CD4-positive, alpha-beta memory T cell (primary cell): ENCODE data around the gene CEP78. TPM values are rescaled to one million over a fixed set of nuclear protein-coding genes. Genes with fewer than 3 reads are reported as not detected.

Experiments used
- CTCF ChIA-PET: fragments of 350-600 bp; sonication (Branson Sonifier 250); formaldehyde crosslinking; loops from one replicate; lab custom pipeline; 2021; ENCODE audit warnings: inconsistent platforms; ENCODE audit not compliant: partially characterized antibody; lab: Charles Lee
- POLR2A ChIA-PET: fragments of 350-600 bp; sonication (Branson Sonifier 250); formaldehyde crosslinking; loops from one replicate; lab custom pipeline; 2021; ENCODE audit not compliant: partially characterized antibody; lab: Charles Lee
- DNase-seq, 5 donors: peaks; one replicate each; pipeline versions ENCODE4 v3.0.0 to v3.0.0-alpha.2; 2020 to 2022; ENCODE audit warnings: mixed read lengths in 1 of 5
- H3K27ac ChIP-seq: one replicate; pipeline ENCODE4 v1.7.0; 2013; ENCODE audit warnings: low read depth, low read length
- H3K27me3 ChIP-seq: 2 replicates; pipeline ENCODE4 v1.7.0; 2013; ENCODE audit warnings: mild to moderate bottlenecking, low read length, moderate library complexity; ENCODE audit not compliant: insufficient read depth
- H3K36me3 ChIP-seq: 2 replicates; pipeline ENCODE4 v1.7.0; 2013; ENCODE audit warnings: mild to moderate bottlenecking, low read length, moderate library complexity; ENCODE audit not compliant: insufficient read depth
- H3K4me1 ChIP-seq: 2 replicates; pipeline ENCODE4 v1.7.0; 2013; ENCODE audit warnings: mild to moderate bottlenecking, low read length, moderate library complexity; ENCODE audit not compliant: insufficient read depth
- H3K4me3 ChIP-seq, 2 donors: one replicate each; pipeline ENCODE4 v1.7.0; 2013; ENCODE audit warnings: low read length in 2 of 2, mild to moderate bottlenecking in 1 of 2
- H3K9me3 ChIP-seq, 2 donors: one replicate each; pipeline ENCODE4 v1.7.0; 2013; ENCODE audit warnings: low read length in 2 of 2, control low read depth in 1 of 2; ENCODE audit not compliant: control insufficient read depth in 1 of 2
- H3K27ac Mint-ChIP-seq, 7 donors: one replicate each; pipeline ENCODE4 v1.8.0; 2020 to 2021; ENCODE audit warnings: mixed read lengths in 7 of 7, mild to moderate bottlenecking in 6 of 7, inconsistent platforms in 3 of 7, moderate library complexity in 3 of 7
- H3K27me3 Mint-ChIP-seq, 2 donors: one replicate each; pipeline ENCODE4 v1.8.0; 2020 to 2021; ENCODE audit warnings: mixed read lengths in 2 of 2
- H3K36me3 Mint-ChIP-seq, 2 donors: one replicate each; pipeline ENCODE4 v1.8.0; 2020 to 2021; ENCODE audit warnings: mixed read lengths in 2 of 2, inconsistent platforms in 1 of 2, mild to moderate bottlenecking in 1 of 2
- H3K4me1 Mint-ChIP-seq, 4 donors: one replicate each; pipeline ENCODE4 v1.8.0; 2020 to 2021; ENCODE audit warnings: mixed read lengths in 4 of 4, mild to moderate bottlenecking in 1 of 4
- H3K4me3 Mint-ChIP-seq, 8 donors: one replicate each; pipeline ENCODE4 v1.8.0; 2020 to 2021; ENCODE audit warnings: mixed read lengths in 8 of 8, mild to moderate bottlenecking in 7 of 8, moderate library complexity in 6 of 8, inconsistent platforms in 3 of 8
- H3K9me3 Mint-ChIP-seq, 8 donors: one replicate each; pipeline ENCODE4 v1.8.0; 2020 to 2021; ENCODE audit warnings: mixed read lengths in 8 of 8, mild to moderate bottlenecking in 5 of 8, inconsistent platforms in 3 of 8, moderate library complexity in 1 of 8
- intact Hi-C: fragments of 100-400 bp; cut with micrococcal nuclease; formaldehyde crosslinking; loops from one replicate; pipeline ENCODE4 v1.15.1; 2023
- polyA plus RNA-seq, 2 donors: library from polyadenylated mRNA; unstranded; fragments of 300-500 nt; fragmentation: Illumina TruSeq; gene quantifications; one replicate each; pipeline ENCODE4 v1.2.3, GENCODE V29; 2021
- total RNA-seq, 2 experiments: library from RNA; stranded (reverse); gene quantifications; one replicate each; pipeline ENCODE4 v1.2.3, GENCODE V29; 2021

The CEP78 gene
- total RNA-seq: 10 to 100 TPM; 25.3 to 27.6 TPM
- polyA plus RNA-seq: 10 to 100 TPM; 13.7 to 16.1 TPM

DNA sequence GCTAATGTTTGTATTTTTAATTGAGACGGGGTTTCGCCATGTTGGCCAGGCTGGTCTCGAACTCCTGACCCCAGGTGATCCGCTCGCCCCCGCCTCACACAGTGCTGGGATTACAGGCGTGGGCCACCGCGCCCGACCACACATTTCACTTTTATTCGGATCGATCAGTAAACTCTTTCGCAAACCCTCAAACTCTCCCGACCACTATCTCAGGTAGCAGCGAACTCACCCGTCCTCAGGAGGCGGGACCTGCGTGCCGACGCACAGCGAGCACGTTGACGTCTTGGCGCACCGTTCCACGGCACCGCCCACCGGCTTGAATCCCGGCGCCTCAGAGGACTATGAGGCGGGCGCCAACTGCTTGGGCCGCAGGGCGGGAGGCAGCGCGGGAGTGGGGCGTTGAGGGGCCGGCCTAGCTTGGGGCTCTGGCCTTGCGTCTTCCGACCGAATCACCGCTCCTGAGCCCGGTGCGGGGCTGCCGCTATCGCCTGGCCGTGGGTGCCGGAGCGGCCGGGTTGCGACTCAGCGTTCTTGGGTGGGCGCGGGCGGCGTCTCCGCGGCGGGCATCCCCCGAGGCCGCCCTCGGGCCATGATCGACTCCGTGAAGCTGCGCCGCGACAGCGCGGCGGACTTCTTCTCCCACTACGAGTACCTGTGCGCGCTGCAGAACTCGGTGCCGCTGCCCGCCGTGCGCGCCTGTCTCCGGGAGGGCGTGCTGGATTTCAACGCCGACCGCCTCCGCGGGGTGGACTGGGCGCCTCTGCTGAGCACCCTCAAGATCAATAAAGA is at the start of gene CEP78:
Gene CEP78, plus strand, starts transcription at position 314 of the 789 bp plus-strand sequence. Its CDS starts 276 bp downstream, at position 590.
- H3K27me3 ChIP-seq: no peaks in the 10 kb centered on the region
- H3K4me3 ChIP-seq: peak within 1 kb of the TSS; percentile 37 to 89
- H3K4me1 ChIP-seq: peaks cover 40% of the 10 kb centered on the region
- CTCF ChIA-PET: interaction anchor here (0.8 to 1.2 kb wide), 4 partner anchors 26 to 200 kb away, joined by 3 to 5 read pairs (median 4); no protein-coding TSS in a partner anchor
- H3K36me3 ChIP-seq: no peaks in the 10 kb centered on the region
- intact Hi-C loops: loop anchor here (1.0 to 2.0 kb wide), 4 partner anchors 35 to 1059 kb away; partner anchors contain the start of genes PSAT1 and VPS13A
- no peaks in the 10 kb centered on the region for H3K9me3 ChIP-seq
- peak; percentile 82 to 88 (median 85) for DNase-seq
- Mint-ChIP-seq H3K36me3 (peaks cover 7 to 17% of the 10 kb centered on the region in 2 donors), H3K27ac (peak within 1 kb of the TSS; percentile 88 to 99 (median 96)), H3K4me3 (peak within 1 kb of the TSS in 3 of 8 donors; percentile 92 to 98 (median 97)), H3K27me3 (no peaks in the 10 kb centered on the region), H3K4me1 (peaks cover 31 to 35% (median 32%) of the 10 kb centered on the region in 4 donors), H3K9me3 (no peaks in the 10 kb centered on the region)
- POLR2A ChIA-PET: interaction anchor here (0.9 to 3.2 kb wide), 10 partner anchors 11 to 161 kb away, joined by 3 to 13 read pairs (median 4); partner anchors contain the start of gene PSAT1
- peak within 1 kb of the TSS; percentile 81 for H3K27ac ChIP-seq

GRCh38 chr9:78187763-78188484 is 48.0 kb upstream of the CEP78 start:
- Mint-ChIP-seq H3K27ac (peak overlapping the region in 1 of 7 donors; percentile 26), H3K4me1 (no peaks in the 10 kb centered on the region), H3K4me3 (peak overlapping the region in 1 of 8 donors; percentile 30), H3K27me3 (no peaks in the 10 kb centered on the region), H3K36me3 (no peaks in the 10 kb centered on the region), H3K9me3 (no peaks in the 10 kb centered on the region)
- POLR2A ChIA-PET: no interaction called here
- Histone ChIP-seq H3K4me3 (no peak overlapping the region), H3K36me3 (no peaks in the 10 kb centered on the region), H3K9me3 (no peaks in the 10 kb centered on the region), H3K27me3 (no peaks in the 10 kb centered on the region), H3K27ac (no peak overlapping the region), H3K4me1 (no peaks in the 10 kb centered on the region)
- intact Hi-C loops: no loop called here
- CTCF ChIA-PET: no interaction called here
- DNase-seq: no peak

GRCh38 chr9:78188594-78188993 is 47.3 kb upstream of the CEP78 start:
- no peak for DNase-seq
- Histone ChIP-seq H3K27me3 (no peaks in the 10 kb centered on the region), H3K36me3 (no peaks in the 10 kb centered on the region), H3K4me3 (no peak overlapping the region), H3K4me1 (no peaks in the 10 kb centered on the region), H3K27ac (no peak overlapping the region), H3K9me3 (no peaks in the 10 kb centered on the region)
- H3K4me1 Mint-ChIP-seq: no peaks in the 10 kb centered on the region
- no peaks in the 10 kb centered on the region for H3K9me3 Mint-ChIP-seq
- no peaks in the 10 kb centered on the region for H3K36me3 Mint-ChIP-seq
- ChIA-PET POLR2A (interaction anchor here (0.8 kb wide), 1 partner anchor 11 kb away, joined by 3 read pairs; no protein-coding TSS in a partner anchor), CTCF (no interaction called here)
- no peak overlapping the region for H3K27ac Mint-ChIP-seq
- no peaks in the 10 kb centered on the region for H3K27me3 Mint-ChIP-seq
- intact Hi-C loops: no loop called here
- no peak overlapping the region for H3K4me3 Mint-ChIP-seq

DNA sequence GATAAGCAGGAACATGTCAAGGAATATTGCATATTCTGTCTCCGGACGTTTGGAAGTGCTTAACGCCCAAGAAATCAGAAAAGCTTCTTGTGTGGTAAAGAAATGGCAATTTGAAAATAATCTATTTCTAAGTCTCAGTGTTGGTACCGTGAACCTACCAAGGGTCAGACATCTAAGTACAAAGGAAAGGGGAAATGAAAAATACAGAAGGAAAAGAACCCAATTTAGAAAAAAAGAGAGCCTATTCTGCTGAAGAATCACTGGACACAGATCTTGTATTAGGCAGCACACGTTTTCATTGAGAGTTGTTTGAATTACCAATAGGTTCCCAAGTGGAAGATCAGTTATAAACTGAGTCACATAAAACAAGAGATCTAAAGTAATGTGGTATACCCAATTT is 46.9 kb upstream of the CEP78 start:
- no peaks in the 10 kb centered on the region for H3K36me3 ChIP-seq
- no peak overlapping the region for H3K27ac Mint-ChIP-seq
- H3K27me3 Mint-ChIP-seq: no peaks in the 10 kb centered on the region
- no peak for DNase-seq
- H3K4me3 Mint-ChIP-seq: no peak overlapping the region
- H3K27me3 ChIP-seq: no peaks in the 10 kb centered on the region
- H3K4me1 ChIP-seq: no peaks in the 10 kb centered on the region
- no peak overlapping the region for H3K4me3 ChIP-seq
- no peaks in the 10 kb centered on the region for H3K36me3 Mint-ChIP-seq
- no peaks in the 10 kb centered on the region for H3K4me1 Mint-ChIP-seq
- intact Hi-C loops: no loop called here
- H3K9me3 ChIP-seq: no peaks in the 10 kb centered on the region
- CTCF ChIA-PET: interaction anchor here (1.1 to 1.9 kb wide), 2 partner anchors 12 to 25 kb away, joined by 3 to 5 read pairs; no protein-coding TSS in a partner anchor
- POLR2A ChIA-PET: interaction anchor here (0.8 kb wide), 1 partner anchor 11 kb away, joined by 3 read pairs; no protein-coding TSS in a partner anchor
- no peak overlapping the region for H3K27ac ChIP-seq
- no peaks in the 10 kb centered on the region for H3K9me3 Mint-ChIP-seq

DNA sequence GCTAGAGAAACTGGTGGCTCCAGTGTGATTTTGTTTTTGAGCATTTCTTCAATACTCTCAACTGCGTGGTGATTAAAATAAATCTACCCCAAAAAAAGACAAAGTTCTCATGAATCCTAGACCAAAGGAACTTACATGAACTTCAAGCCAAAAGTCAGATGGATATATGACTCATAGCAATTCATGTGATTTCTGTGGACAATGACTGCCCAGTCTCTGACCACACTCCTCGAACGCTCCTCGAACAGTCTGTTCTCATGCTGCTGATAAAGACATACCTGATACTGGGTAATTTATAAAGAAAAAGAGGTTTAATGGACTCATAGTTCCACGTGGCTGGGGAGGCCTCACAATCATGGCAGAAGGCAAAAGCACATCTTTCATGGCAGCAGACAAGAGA is 46.4 kb upstream of the CEP78 start:
- DNase-seq: no peak
- H3K4me3 ChIP-seq: no peak overlapping the region
- H3K27me3 Mint-ChIP-seq: no peaks in the 10 kb centered on the region
- no peaks in the 10 kb centered on the region for H3K36me3 Mint-ChIP-seq
- H3K27me3 ChIP-seq: no peaks in the 10 kb centered on the region
- ChIA-PET CTCF (interaction anchor here (1.1 to 1.9 kb wide), 4 partner anchors 12 to 212 kb away, joined by 3 to 12 read pairs (median 4); no protein-coding TSS in a partner anchor), POLR2A (interaction anchor here (3.6 kb wide), 1 partner anchor 12 kb away, joined by 19 read pairs; no protein-coding TSS in a partner anchor)
- H3K4me1 ChIP-seq: no peaks in the 10 kb centered on the region
- H3K4me1 Mint-ChIP-seq: no peaks in the 10 kb centered on the region
- H3K36me3 ChIP-seq: no peaks in the 10 kb centered on the region
- H3K27ac ChIP-seq: no peak overlapping the region
- intact Hi-C loops: no loop called here
- no peak overlapping the region for H3K27ac Mint-ChIP-seq
- H3K4me3 Mint-ChIP-seq: no peak overlapping the region
- peaks cover 0 to 2% (median 0%) of the 10 kb centered on the region in 8 donors for H3K9me3 Mint-ChIP-seq
- H3K9me3 ChIP-seq: no peaks in the 10 kb centered on the region

- no peak overlapping the region for H3K27ac ChIP-seq
- no peaks in the 10 kb centered on the region for H3K9me3 ChIP-seq
- CTCF ChIA-PET: no interaction called here
- Mint-ChIP-seq H3K27ac (peak overlapping the region in 1 of 7 donors; percentile 35), H3K9me3 (peaks cover 0 to 9% (median 0%) of the 10 kb centered on the region in 8 donors), H3K4me3 (no peak overlapping the region), H3K27me3 (no peaks in the 10 kb centered on the region), H3K36me3 (no peaks in the 10 kb centered on the region), H3K4me1 (peaks cover 0 to 3% (median 0%) of the 10 kb centered on the region in 4 donors)
- H3K4me1 ChIP-seq: no peaks in the 10 kb centered on the region
- no peak for DNase-seq
- H3K27me3 ChIP-seq: no peaks in the 10 kb centered on the region
- intact Hi-C loops: no loop called here
- POLR2A ChIA-PET: interaction anchor here (0.7 to 3.6 kb wide), 2 partner anchors 9 to 697 kb away, joined by 3 to 19 read pairs; no protein-coding TSS in a partner anchor
- no peaks in the 10 kb centered on the region for H3K36me3 ChIP-seq
- H3K4me3 ChIP-seq: no peak overlapping the region
These were observed 43.9 kb upstream of the CEP78 start for GRCh38 chr9:78191931-78192330.
